ENCODE results near the gene BHLHA15.

BHLHA15 gene

GRCh38 chr7:98251231-98251600 is 40.0 kb downstream of the BHLHA15 start:
- DNase-seq, result no peak

DNA sequence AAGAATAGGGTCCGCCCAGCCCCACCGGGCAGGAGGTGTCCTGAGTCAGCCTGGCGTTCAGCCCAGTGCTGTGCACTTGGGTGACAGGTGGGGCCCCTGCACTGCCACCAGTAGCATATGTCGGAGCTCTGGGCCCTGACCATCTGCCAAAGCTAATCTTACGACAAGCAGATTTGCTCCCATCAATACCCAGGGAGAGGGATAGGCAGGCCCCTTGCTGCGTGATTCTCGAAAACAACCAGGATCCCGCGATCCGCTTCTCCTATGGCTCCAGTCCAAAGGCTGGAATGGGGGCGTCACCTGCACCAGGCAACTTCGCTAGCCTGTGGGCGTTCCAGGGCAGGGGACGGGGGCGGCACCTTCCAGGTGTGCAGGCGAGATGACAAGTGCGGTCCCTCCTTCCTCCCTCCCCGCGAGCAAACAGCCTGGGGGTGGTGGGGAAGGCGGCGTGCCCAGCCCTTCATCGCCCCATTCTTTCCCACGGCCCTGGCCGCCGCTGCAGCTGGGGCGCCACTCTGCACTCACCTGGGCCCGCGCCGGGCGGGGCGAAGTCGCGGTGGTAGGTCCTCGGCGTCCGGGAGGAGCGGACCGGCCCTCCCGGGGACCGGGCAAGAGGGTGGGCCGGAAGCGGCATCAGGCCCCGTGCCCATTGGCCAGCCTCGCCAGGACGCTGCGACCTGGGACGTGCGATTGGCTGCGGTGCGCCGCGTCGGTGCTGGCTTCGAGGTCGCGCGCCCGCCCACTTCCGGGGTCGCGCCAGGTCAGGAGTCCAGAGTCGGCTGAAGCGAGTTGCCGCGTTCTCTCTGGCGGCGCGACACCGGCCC is 40.6 kb downstream of the BHLHA15 start, which contains the start of gene TECPR1:
Gene TECPR1, minus strand, starts transcription at position 632 of the 824 bp plus-strand sequence. CDS start 6,086 bp downstream, outside the sequence.
- DNase-seq, result peak; percentile 95

DNA sequence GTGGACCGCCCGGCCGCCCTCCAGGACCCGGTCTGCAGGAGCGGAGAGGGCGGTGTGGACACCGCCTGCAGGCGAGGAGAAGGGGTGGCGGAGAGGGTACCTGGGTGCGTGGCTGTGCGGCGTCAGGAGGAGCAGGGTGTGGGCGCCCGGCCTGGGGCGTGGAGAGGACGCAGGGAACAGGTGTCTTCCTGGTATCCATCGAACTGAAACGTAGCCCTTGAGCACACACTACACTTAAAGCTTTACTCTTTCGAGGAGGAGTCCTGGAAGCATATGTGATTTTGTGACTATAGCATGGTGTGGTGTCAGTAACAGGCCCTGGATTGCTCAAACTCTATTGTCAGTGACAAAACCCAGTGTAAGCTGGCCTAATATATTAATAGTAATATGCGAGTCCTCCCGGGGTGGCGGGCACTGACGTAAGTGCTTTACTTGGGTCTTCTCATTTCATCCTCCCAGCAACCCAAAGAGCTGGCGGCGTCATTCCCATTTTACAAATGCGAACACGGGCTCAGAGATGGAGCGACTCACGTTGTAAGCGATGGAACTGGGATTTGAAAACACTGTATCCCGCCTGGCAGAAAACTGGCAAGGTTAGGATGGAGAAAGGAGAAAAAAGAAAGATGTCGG is 41.3 kb downstream of the BHLHA15 start:
- DNase-seq, result peak; percentile 22

GRCh38 chr7:98254516-98254915 is 43.3 kb downstream of the BHLHA15 start:
- no peak for DNase-seq

DNA sequence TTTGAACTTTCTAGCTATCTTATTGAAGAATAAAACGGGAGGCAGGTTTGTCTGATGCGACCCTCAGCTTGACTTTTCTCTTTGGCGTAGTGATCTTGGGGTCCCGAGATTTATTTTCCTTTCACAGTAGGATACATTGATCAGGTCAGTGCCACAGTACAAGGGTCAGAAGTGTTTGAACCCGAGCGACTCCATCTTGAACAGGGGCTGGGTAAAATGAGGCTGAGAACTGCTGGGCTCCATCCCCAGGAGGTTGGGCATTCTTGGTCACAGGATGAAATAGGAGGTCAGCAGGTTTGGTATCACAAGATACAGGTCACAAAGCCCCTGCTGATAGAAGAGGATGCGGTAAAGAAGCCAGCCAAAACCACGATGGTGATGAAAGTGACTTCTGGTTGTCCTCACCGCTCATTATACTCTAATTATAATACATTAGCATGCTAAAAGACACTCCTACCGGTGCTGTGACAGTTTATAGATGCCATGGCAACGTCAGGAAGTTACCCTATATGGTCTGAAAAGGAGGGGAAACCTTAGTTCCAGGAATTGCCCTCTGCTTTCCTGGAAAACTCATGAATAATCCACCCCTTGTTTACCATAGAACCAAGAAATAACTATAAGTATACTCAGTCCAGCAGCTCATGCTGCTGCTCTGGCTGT is 43.8 kb downstream of the BHLHA15 start:
- DNase-seq, result peak; percentile 41

DNA sequence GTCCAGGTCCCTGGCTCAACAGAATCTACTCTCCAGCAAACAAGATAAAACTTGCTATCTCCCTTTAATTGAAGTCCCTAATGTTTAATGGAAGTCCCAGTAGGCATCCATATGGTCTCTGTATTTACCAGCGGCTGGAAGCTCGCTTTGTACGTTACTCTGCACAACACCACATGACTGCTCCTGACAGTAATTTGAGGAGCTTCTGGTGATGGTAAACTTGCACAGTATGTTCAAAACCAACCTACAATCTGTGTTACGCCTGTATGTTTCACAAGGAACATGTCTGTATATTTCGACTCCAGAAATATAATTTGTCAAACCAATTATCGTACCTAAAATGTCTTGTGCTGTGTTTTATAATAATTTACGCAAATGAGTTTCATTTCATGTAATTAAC is 45.2 kb downstream of the BHLHA15 start:
- no peak for DNase-seq

- DNase-seq, result no peak
Measured at GRCh38 chr7:98257701-98258100, 46.5 kb downstream of the BHLHA15 start.
